ENCODE measurements around the gene NRBF2. TPM values are rescaled to one million over a fixed set of nuclear protein-coding genes. Genes with fewer than 3 reads are reported as not detected.
"Not testable (repeated sequence)": the region's sequence is repeated elsewhere in the genome, so short reads cannot be mapped to it uniquely, and the experiment has no call there.

The NRBF2 gene
- total and polyA plus RNA-seq, 8 donors, result 2.1 to 10.2 (median 5.9) TPM

DNA sequence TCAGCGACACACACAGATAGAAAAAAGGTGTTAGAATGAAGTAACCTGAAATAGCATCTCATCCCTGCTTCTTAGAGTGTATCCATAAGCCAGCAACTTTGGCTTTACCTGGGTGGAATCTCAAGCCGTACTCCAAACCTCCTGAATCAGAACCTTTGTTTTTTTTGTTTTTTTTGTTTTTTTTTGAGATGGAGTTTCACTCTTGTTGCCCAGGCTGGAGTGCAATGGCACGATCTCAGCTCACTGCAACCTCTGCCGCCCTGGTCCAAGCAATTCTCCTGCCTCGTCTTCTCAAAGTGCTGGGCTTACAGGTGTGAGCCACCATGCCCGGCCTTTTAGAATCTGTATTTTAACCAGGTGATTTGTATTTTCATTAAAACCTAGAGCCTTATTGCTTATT is 9.0 kb downstream of the NRBF2 start:
- no peak for TF ChIP-seq CTCF (IDR thresholded peaks at IDR 0.05)
- WGBS, 2 donors, result 93 to 100% methylated on average over 6 of the region's 6 CpGs
- H3K27ac ChIP-seq, result no peak overlapping the region
- H3K4me1 ChIP-seq, result peaks cover 0 to 7% (median 0%) of the 10 kb centered on the region in 3 donors
- H3K36me3 ChIP-seq, result no peaks in the 10 kb centered on the region
- intact Hi-C loops (cut with DNase I), result no loop called here
- no peaks in the 10 kb centered on the region for H3K9me3 ChIP-seq
- FAIRE-seq (no peak), ATAC-seq (no peak), DNase-seq (no peak)
- H3K4me3 ChIP-seq, result no peak overlapping the region
- no peaks in the 10 kb centered on the region for H3K27me3 ChIP-seq

GRCh38 chr10:63143987-63144386 is 10.9 kb downstream of the NRBF2 start:
- no peak for FAIRE-seq

GRCh38 chr10:63145782-63146181 is 12.7 kb downstream of the NRBF2 start:
- H3K9me3 ChIP-seq, result no peaks in the 10 kb centered on the region
- ATAC-seq (no peak), FAIRE-seq (no peak), DNase-seq (no peak)
- intact Hi-C loops (cut with DNase I), result no loop called here
- H3K36me3 ChIP-seq, result peaks cover 0 to 15% (median 0%) of the 10 kb centered on the region in 3 donors
- peaks cover 0 to 4% (median 0%) of the 10 kb centered on the region in 3 donors for H3K4me1 ChIP-seq
- H3K27me3 ChIP-seq, result no peaks in the 10 kb centered on the region
- TF ChIP-seq CTCF (IDR thresholded peaks at IDR 0.05), result no peak
- H3K4me3 ChIP-seq, result no peak overlapping the region
- H3K27ac ChIP-seq, result no peak overlapping the region

More at GRCh38 chr10:63143987-63144386, 10.9 kb downstream of the NRBF2 start:
- Histone ChIP-seq H3K4me3 (no peak overlapping the region), H3K9me3 (no peaks in the 10 kb centered on the region), H3K36me3 (peaks cover 0 to 8% (median 0%) of the 10 kb centered on the region in 3 donors), H3K27ac (no peak overlapping the region), H3K4me1 (peaks cover 0 to 4% (median 0%) of the 10 kb centered on the region in 3 donors), H3K27me3 (no peaks in the 10 kb centered on the region)
- TF ChIP-seq CTCF (IDR thresholded peaks at IDR 0.05), result no peak
- intact Hi-C loops (cut with DNase I), result no loop called here
- no peak for ATAC-seq
- DNase-seq, result no peak
- 82 to 84% methylated on average over 5 of the region's 5 CpGs for WGBS, 2 donors

DNA sequence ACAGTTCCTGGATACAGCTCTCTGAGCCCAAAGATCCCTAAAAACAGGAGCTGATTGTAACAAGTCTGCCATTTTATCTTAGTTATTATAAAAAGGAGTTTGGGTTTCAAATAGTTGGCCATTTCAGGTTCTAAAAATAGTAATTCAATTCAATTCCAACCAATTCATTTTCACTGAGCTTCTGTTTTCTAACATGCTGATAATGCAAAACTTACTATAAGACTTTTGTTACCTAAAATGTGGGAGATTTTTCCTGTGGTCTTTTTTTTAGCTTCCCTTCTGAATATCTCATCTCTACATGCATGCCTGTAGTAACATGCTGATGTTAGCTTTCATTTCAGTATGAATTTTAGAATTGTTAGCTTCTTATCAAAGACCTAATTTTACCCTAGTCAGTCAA is 13.4 kb downstream of the NRBF2 start:
- FAIRE-seq (no peak), DNase-seq (no peak), ATAC-seq (no peak)
- Histone ChIP-seq H3K4me3 (no peak overlapping the region), H3K9me3 (no peaks in the 10 kb centered on the region), H3K27ac (no peak overlapping the region), H3K27me3 (no peaks in the 10 kb centered on the region), H3K4me1 (peaks cover 0 to 4% (median 0%) of the 10 kb centered on the region in 3 donors), H3K36me3 (peaks cover 0 to 17% (median 0%) of the 10 kb centered on the region in 3 donors)
- TF ChIP-seq CTCF (IDR thresholded peaks at IDR 0.05), result no peak
- intact Hi-C loops (cut with DNase I), result no loop called here

- intact Hi-C loops (cut with DNase I), result loop anchor here in 1 of 3 donors (10.0 kb wide), 1 partner anchor 556 kb away; no protein-coding TSS in a partner anchor
- no peak for TF ChIP-seq CTCF (IDR thresholded peaks at IDR 0.05)
- H3K27ac ChIP-seq, result no peak overlapping the region
- no peak for DNase-seq
- peaks cover 0 to 1% (median 0%) of the 10 kb centered on the region in 3 donors for H3K4me1 ChIP-seq
- FAIRE-seq, result no peak
- ATAC-seq, result no peak
- H3K27me3 ChIP-seq, result no peaks in the 10 kb centered on the region
- WGBS, 2 donors, result 96 to 99% methylated on average over 4 of the region's 4 CpGs
- no peaks in the 10 kb centered on the region for H3K9me3 ChIP-seq
- H3K4me3 ChIP-seq, result no peak overlapping the region
- H3K36me3 ChIP-seq, result peaks cover 0 to 38% (median 4%) of the 10 kb centered on the region in 3 donors
Measured at GRCh38 chr10:63150745-63151144, 17.6 kb downstream of the NRBF2 start.

DNA sequence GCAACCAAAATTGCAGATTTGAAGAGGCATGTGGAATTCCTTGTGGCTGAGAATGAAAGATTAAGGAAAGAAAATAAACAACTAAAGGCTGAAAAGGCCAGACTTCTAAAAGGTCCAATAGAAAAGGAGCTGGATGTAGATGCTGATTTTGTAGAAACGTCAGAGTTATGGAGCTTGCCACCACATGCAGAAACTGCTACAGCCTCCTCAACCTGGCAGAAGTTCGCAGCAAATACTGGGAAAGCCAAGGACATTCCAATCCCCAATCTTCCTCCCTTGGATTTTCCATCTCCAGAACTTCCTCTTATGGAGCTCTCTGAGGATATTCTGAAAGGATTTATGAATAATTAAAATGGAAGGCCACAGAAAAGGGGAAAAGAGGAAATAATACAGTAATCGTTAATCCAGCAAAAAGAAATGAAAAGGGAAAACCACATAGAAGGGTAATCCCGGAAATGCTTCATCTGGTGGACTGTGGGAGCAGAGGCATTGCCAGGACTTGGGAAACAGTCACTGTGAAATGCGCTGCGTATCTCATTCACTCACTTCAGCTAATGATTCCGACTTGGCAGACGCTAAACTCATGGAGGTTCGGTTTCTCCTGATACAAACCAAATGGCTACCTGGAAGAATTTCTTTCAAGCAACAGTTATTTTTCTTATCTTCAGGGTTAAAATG is 20.9 kb downstream of the NRBF2 start:
- H3K4me3 ChIP-seq, H3K27ac ChIP-seq, H3K4me1 ChIP-seq, H3K9me3 ChIP-seq, H3K27me3 ChIP-seq, FAIRE-seq, ATAC-seq, DNase-seq: not testable (repeated sequence)
- peaks cover 0 to 30% (median 4%) of the 10 kb centered on the region in 3 donors for H3K36me3 ChIP-seq
- intact Hi-C loops (cut with DNase I), result loop anchor here in 1 of 3 donors (10.0 kb wide), 1 partner anchor 559 kb away; no protein-coding TSS in a partner anchor
- WGBS, 2 donors, result 87 to 90% methylated on average over 9 of the region's 9 CpGs

Measured in pancreas (tissue), 10 donors.